HAP-1 (cell line): Measurements from ENCODE around the gene SPATA3.
"Not testable (repeated sequence)": the region's sequence is repeated elsewhere in the genome, so short reads cannot be mapped to it uniquely, and the experiment has no call there.

Experiments used
- DNase-seq, 2 experiments: peaks; one replicate each; pipeline ENCODE4 v3.0.0-alpha.2; 2016 to 2020; ENCODE audit warnings: low spot score in 2 of 2
- H3K27me3 ChIP-seq: fragments of 250-450 bp; sonication (Bioruptor Pico); 2 replicates; pipeline ENCODE4 v1.5.1; 2020; ENCODE audit warnings: low read depth, mild to moderate bottlenecking, moderate library complexity
- H3K36me3 ChIP-seq: fragments of 250-450 bp; sonication (Bioruptor Pico); replicated peaks from 2 replicates; pipeline ENCODE4 v1.5.1; 2020; ENCODE audit warnings: mild to moderate bottlenecking
- H3K4me1 ChIP-seq: fragments of 250-450 bp; sonication (Bioruptor Pico); 2 replicates; pipeline ENCODE4 v1.5.1; 2020; ENCODE audit warnings: mild to moderate bottlenecking
- H3K4me3 ChIP-seq: fragments of 250-450 bp; sonication (Bioruptor Pico); 2 replicates; pipeline ENCODE4 v1.5.1; 2020; ENCODE audit warnings: mild to moderate bottlenecking, moderate library complexity
- H3K9me3 ChIP-seq: fragments of 250-450 bp; sonication (Bioruptor Pico); 2 replicates; pipeline ENCODE4 v1.5.1; 2020; ENCODE audit warnings: mild to moderate bottlenecking, moderate library complexity
- in situ Hi-C: fragments of 300-500 bp; cut with MboI; formaldehyde crosslinking; loops from 3 replicates; pipeline ENCODE4 v1.14.3; 2020; ENCODE audit warnings: low sequenced_read_pairs, inconsistent platforms, mixed read lengths

SPATA3 gene

GRCh38 chr2:230990899-230991150 lies 5.1 kb upstream of the SPATA3 start:
- in situ Hi-C loops, result no loop called here
- H3K4me1 ChIP-seq, result peaks cover 6% of the 10 kb centered on the region

GRCh38 chr2:230991598-230991997 lies 4.3 kb upstream of the SPATA3 start:
- no peaks in the 10 kb centered on the region for H3K27me3 ChIP-seq
- H3K9me3 ChIP-seq, result no peaks in the 10 kb centered on the region
- peaks cover 5% of the 10 kb centered on the region for H3K4me1 ChIP-seq
- H3K36me3 ChIP-seq, result no peaks in the 10 kb centered on the region
- no peak overlapping the region for H3K4me3 ChIP-seq
- DNase-seq, result no peak
- in situ Hi-C loops, result no loop called here

More at GRCh38 chr2:230990899-230991150, 5.1 kb upstream of the SPATA3 start:
- H3K36me3 ChIP-seq, result no peaks in the 10 kb centered on the region
- H3K4me3 ChIP-seq, result no peak overlapping the region
- H3K27me3 ChIP-seq, result no peaks in the 10 kb centered on the region
- H3K9me3 ChIP-seq, result no peaks in the 10 kb centered on the region
- no peak for DNase-seq

GRCh38 chr2:230996661-230997060 lies 740 bp downstream of the SPATA3 start:
- Histone ChIP-seq H3K4me3 (no peak overlapping the region), H3K36me3 (no peaks in the 10 kb centered on the region), H3K27me3 (peaks cover 10% of the 10 kb centered on the region), H3K4me1 (no peaks in the 10 kb centered on the region), H3K9me3 (no peaks in the 10 kb centered on the region)
- DNase-seq, result no peak
- in situ Hi-C loops, result no loop called here

GRCh38 chr2:230998882-230999281 lies 3.0 kb downstream of the SPATA3 start:
- H3K36me3 ChIP-seq, result no peaks in the 10 kb centered on the region
- in situ Hi-C loops, result no loop called here

GRCh38 chr2:230999477-230999876 lies 3.6 kb downstream of the SPATA3 start:
- no peak overlapping the region for H3K4me3 ChIP-seq
- no peak for DNase-seq
- in situ Hi-C loops, result no loop called here
- no peaks in the 10 kb centered on the region for H3K4me1 ChIP-seq
- no peaks in the 10 kb centered on the region for H3K36me3 ChIP-seq
- H3K27me3 ChIP-seq, result peaks cover 10% of the 10 kb centered on the region
- H3K9me3 ChIP-seq, result no peaks in the 10 kb centered on the region

More at GRCh38 chr2:230998882-230999281, 3.0 kb downstream of the SPATA3 start:
- no peaks in the 10 kb centered on the region for H3K4me1 ChIP-seq
- no peak overlapping the region for H3K4me3 ChIP-seq
- H3K9me3 ChIP-seq, result no peaks in the 10 kb centered on the region
- DNase-seq, result no peak
- peaks cover 10% of the 10 kb centered on the region for H3K27me3 ChIP-seq

- Histone ChIP-seq H3K9me3 (no peaks in the 10 kb centered on the region), H3K36me3 (no peaks in the 10 kb centered on the region), H3K4me1 (no peaks in the 10 kb centered on the region), H3K27me3 (peaks cover 10% of the 10 kb centered on the region), H3K4me3 (no peak overlapping the region)
- DNase-seq, result no peak
- in situ Hi-C loops, result no loop called here
These were observed 4.4 kb downstream of the SPATA3 start for GRCh38 chr2:231000211-231000904.

- peaks cover 10% of the 10 kb centered on the region for H3K27me3 ChIP-seq
- no peaks in the 10 kb centered on the region for H3K4me1 ChIP-seq
- no peaks in the 10 kb centered on the region for H3K36me3 ChIP-seq
- no peak overlapping the region for H3K4me3 ChIP-seq
- DNase-seq, result no peak
- in situ Hi-C loops, result no loop called here
- no peaks in the 10 kb centered on the region for H3K9me3 ChIP-seq
These were observed 5.1 kb downstream of the SPATA3 start for GRCh38 chr2:231001036-231001435.

GRCh38 chr2:231001921-231002320 lies 6.0 kb downstream of the SPATA3 start:
- H3K36me3 ChIP-seq, result no peaks in the 10 kb centered on the region
- in situ Hi-C loops, result no loop called here

GRCh38 chr2:231002641-231003040 lies 6.7 kb downstream of the SPATA3 start:
- Histone ChIP-seq H3K36me3 (no peaks in the 10 kb centered on the region), H3K4me3 (no peak overlapping the region), H3K27me3 (peaks cover 10% of the 10 kb centered on the region), H3K9me3 (no peaks in the 10 kb centered on the region), H3K4me1 (no peaks in the 10 kb centered on the region)
- no peak for DNase-seq
- in situ Hi-C loops, result no loop called here

More at GRCh38 chr2:231001921-231002320, 6.0 kb downstream of the SPATA3 start:
- Histone ChIP-seq H3K9me3 (no peaks in the 10 kb centered on the region), H3K4me3 (no peak overlapping the region), H3K27me3 (peaks cover 10% of the 10 kb centered on the region), H3K4me1 (no peaks in the 10 kb centered on the region)
- no peak for DNase-seq

- no peaks in the 10 kb centered on the region for H3K4me1 ChIP-seq
- H3K27me3 ChIP-seq, result peaks cover 10% of the 10 kb centered on the region
- no peak overlapping the region for H3K4me3 ChIP-seq
- in situ Hi-C loops, result no loop called here
- H3K36me3 ChIP-seq, result no peaks in the 10 kb centered on the region
- no peak for DNase-seq
- no peaks in the 10 kb centered on the region for H3K9me3 ChIP-seq
These were observed 7.3 kb downstream of the SPATA3 start for GRCh38 chr2:231003186-231003585.

GRCh38 chr2:231004930-231005329 lies 9.0 kb downstream of the SPATA3 start:
- H3K9me3 ChIP-seq, H3K4me1 ChIP-seq, in situ Hi-C loops, H3K27me3 ChIP-seq, H3K4me3 ChIP-seq, H3K36me3 ChIP-seq, DNase-seq: not testable (repeated sequence)

- Histone ChIP-seq H3K4me3 (no peak overlapping the region), H3K9me3 (no peaks in the 10 kb centered on the region), H3K27me3 (no peaks in the 10 kb centered on the region), H3K36me3 (no peaks in the 10 kb centered on the region), H3K4me1 (no peaks in the 10 kb centered on the region)
- in situ Hi-C loops, result no loop called here
- DNase-seq, result no peak
These were observed 11.6 kb downstream of the SPATA3 start for GRCh38 chr2:231007286-231008098.

- no peak for DNase-seq
- no peaks in the 10 kb centered on the region for H3K27me3 ChIP-seq
- H3K9me3 ChIP-seq, result no peaks in the 10 kb centered on the region
- in situ Hi-C loops, result no loop called here
- no peak overlapping the region for H3K4me3 ChIP-seq
- H3K36me3 ChIP-seq, result no peaks in the 10 kb centered on the region
- H3K4me1 ChIP-seq, result no peaks in the 10 kb centered on the region
These were observed 12.2 kb downstream of the SPATA3 start for GRCh38 chr2:231008131-231008530.

GRCh38 chr2:231009236-231009919 lies 13.5 kb downstream of the SPATA3 start:
- H3K27me3 ChIP-seq, result no peaks in the 10 kb centered on the region
- no peaks in the 10 kb centered on the region for H3K36me3 ChIP-seq
- in situ Hi-C loops, result no loop called here
- no peak overlapping the region for H3K4me3 ChIP-seq
- DNase-seq, result no peak
- no peaks in the 10 kb centered on the region for H3K4me1 ChIP-seq
- no peaks in the 10 kb centered on the region for H3K9me3 ChIP-seq
